Measurements from ENCODE around the gene ADSL. TPM values are rescaled to one million over a fixed set of nuclear protein-coding genes. Genes with fewer than 3 reads are reported as not detected.

Gene ADSL
- total and polyA plus RNA-seq, 2 of the 8 experiments (the other 6 are each of a cell fraction or from before 2014, with no cell fraction given) = 197 to 218 TPM

DNA sequence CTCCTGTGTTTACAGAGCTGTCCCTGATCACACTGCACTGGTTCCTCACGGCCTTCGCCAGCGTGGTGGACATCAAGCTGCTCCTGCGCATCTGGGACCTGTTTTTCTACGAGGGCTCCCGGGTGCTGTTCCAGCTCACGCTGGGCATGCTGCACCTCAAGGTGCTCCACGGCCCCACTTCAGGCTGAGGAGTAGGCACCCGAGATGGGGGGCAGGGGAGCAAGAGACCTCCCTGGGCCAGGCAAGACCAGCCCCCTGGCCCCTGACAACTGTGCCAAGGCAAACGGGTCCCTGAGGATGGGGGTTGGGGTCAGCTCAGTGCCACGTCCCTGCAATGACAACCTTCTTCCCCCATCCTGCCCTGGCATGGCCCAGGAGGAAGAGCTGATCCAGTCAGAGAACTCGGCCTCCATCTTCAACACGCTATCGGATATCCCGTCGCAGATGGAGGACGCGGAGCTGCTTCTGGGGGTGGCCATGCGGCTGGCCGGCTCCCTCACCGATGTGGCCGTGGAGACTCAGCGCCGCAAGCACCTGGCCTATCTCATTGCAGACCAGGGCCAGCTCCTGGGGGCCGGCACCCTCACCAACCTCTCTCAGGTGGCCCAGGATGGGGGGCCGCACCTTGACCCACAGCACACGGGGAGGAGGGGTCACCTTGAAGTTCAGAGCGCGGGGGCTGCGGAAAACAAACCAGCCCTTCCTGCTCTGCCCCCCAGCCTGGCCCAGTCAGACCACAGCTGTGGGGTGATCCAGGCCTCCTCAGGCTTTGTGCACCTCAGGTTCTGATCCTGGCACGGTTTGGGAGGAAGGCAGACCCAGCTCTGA lies 60.0 kb downstream of the ADSL start:
- no peak overlapping the region for H3K4me3 ChIP-seq (ENCODE audit: extremely low read depth in 1 of 4, insufficient read depth in 2 of 4, low read depth in 3 of 4, low read length in 4 of 4)
- no peak overlapping the region for H4K8ac ChIP-seq (ENCODE audit: extremely low read depth, insufficient read depth, low read length)
- no peaks in the 10 kb centered on the region for H3K27me3 ChIP-seq (replicated peaks in 1 of 4; ENCODE audit: control insufficient read depth in 3 of 4, extremely low read depth in 1 of 4, insufficient read depth in 3 of 4, low read length in 3 of 4)
- no peaks in the 10 kb centered on the region for H3K9me3 ChIP-seq (ENCODE audit: insufficient read depth in 2 of 2, low read depth in 1 of 2, low read length in 1 of 2)
- H3K9ac ChIP-seq (replicated peaks in 1 of 4; ENCODE audit: extremely low read depth in 1 of 4, low read depth in 3 of 4, low read length in 3 of 4) = no peak overlapping the region
- H3K23me2 ChIP-seq (ENCODE audit: low read depth, low read length) = no peaks in the 10 kb centered on the region
- peaks cover 6 to 47% (median 27%) of the 10 kb centered on the region in 4 experiments; a peak in 7 of 8 replicates for H3K36me3 ChIP-seq (ENCODE audit: control insufficient read depth in 2 of 4, insufficient read depth in 4 of 4, low read length in 3 of 4)
- no peak overlapping the region for H2BK12ac ChIP-seq (ENCODE audit: low read depth, low read length)
- ChIA-PET POLR2A (ENCODE audit: partially characterized antibody) (interaction anchor here (1.5 to 1.7 kb wide), 4 partner anchors 9 to 40 kb away, joined by 3 to 7 read pairs (median 4); no protein-coding TSS in a partner anchor), CTCF (ENCODE audit: partially characterized antibody) (interaction anchor here (0.7 to 1.7 kb wide), 5 partner anchors 9 to 695 kb away, joined by 3 to 4 read pairs (median 3); no protein-coding TSS in a partner anchor)
- no peak overlapping the region for H3K14ac ChIP-seq (ENCODE audit: insufficient read length)
- DNase-seq (ENCODE audit: low read depth in 1 of 2, low spot score in 2 of 2) = no peak
- H3K27ac ChIP-seq (ENCODE audit: low read depth, low read length) = no peak overlapping the region
- H3K18ac ChIP-seq (ENCODE audit: extremely low read depth, low read length) = no peak overlapping the region
- no peak overlapping the region for H2BK20ac ChIP-seq (ENCODE audit: low read length)
- no peak for FAIRE-seq
- H2AFZ ChIP-seq (ENCODE audit: low read length) = no peak overlapping the region
- H2BK120ac ChIP-seq (replicated peaks; ENCODE audit: low read depth, low read length) = no peak overlapping the region
- no peak overlapping the region for H2BK15ac ChIP-seq (ENCODE audit: low read length)
- H2BK5ac ChIP-seq (ENCODE audit: low read depth, low read length) = no peak overlapping the region
- H4K20me1 ChIP-seq (replicated peaks in 1 of 2; ENCODE audit: control insufficient read depth in 1 of 2, insufficient read depth in 2 of 2, low read length in 2 of 2) = peaks cover 1 to 3% of the 10 kb centered on the region in 2 experiments
- H4K91ac ChIP-seq (replicated peaks; ENCODE audit: insufficient read length, low read length) = no peak overlapping the region
- H3K56ac ChIP-seq (replicated peaks; ENCODE audit: insufficient read length, low read depth, low read length) = no peak overlapping the region
- no peak overlapping the region for H3K4ac ChIP-seq (replicated peaks; ENCODE audit: insufficient read length, low read depth, low read length)
- H4K5ac ChIP-seq (ENCODE audit: insufficient read length, low read depth, low read length) = no peak overlapping the region
- 94% methylated on average over 31 of the region's 31 CpGs; no CpG with 5 or more reads in 1 of the 2 experiments for WGBS, 2 experiments (ENCODE audit: extremely low coverage in 1 of 2, insufficient coverage in 1 of 2, insufficient read length in 1 of 2, insufficient replicate concordance in 2 of 2, low coverage in 1 of 2, low lambda C conversion rate in 2 of 2, missing lambda C conversion rate in 1 of 2)
- no peaks in the 10 kb centered on the region; the same call in 1 of the 2 replicates for H3K79me1 ChIP-seq (ENCODE audit: low read depth, low read length)
- no peak overlapping the region for H3K23ac ChIP-seq (ENCODE audit: insufficient read length)
- H3K79me2 ChIP-seq (ENCODE audit: control insufficient read depth in 1 of 2, insufficient read depth in 2 of 2, low read length in 2 of 2) = no peaks in the 10 kb centered on the region
- no peak for TF ChIP-seq RFX5 (IDR thresholded peaks at IDR 0.05; ENCODE audit: borderline replicate concordance, low read depth, low read length)
- TF ChIP-seq HDAC6 (IDR thresholded peaks at IDR 0.05; ENCODE audit: low read depth, low read length) = no peak
- no peak for TF ChIP-seq EP300 (IDR thresholded peaks at IDR 0.05; ENCODE audit: borderline replicate concordance in 1 of 2, low read depth in 2 of 2, low read length in 2 of 2)
- TF ChIP-seq, protein P1, sequence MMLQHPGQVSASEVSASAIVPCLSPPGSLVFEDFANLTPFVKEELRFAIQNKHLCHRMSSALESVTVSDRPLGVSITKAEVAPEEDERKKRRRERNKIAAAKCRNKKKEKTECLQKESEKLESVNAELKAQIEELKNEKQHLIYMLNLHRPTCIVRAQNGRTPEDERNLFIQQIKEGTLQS (IDR thresholded peaks at IDR 0.05; ENCODE audit: insufficient read depth, low read depth, low read length) = no peak
- TF ChIP-seq SRF (IDR thresholded peaks at IDR 0.05; ENCODE audit: low read depth, low read length) = no peak
- no peak for TF ChIP-seq RBBP5 (IDR thresholded peaks at IDR 0.05; ENCODE audit: borderline replicate concordance, low read depth, low read length)
- no peaks in the 10 kb centered on the region for H3K4me1 ChIP-seq (replicated peaks in 1 of 4; ENCODE audit: control insufficient read depth in 3 of 4, insufficient read depth in 4 of 4, low read length in 3 of 4)
- H3K4me2 ChIP-seq (ENCODE audit: insufficient read depth in 1 of 2, low read depth in 2 of 2, low read length in 2 of 2) = no peak overlapping the region
- no peak overlapping the region for H2AK5ac ChIP-seq (ENCODE audit: low read depth, low read length)

Data from H1 (cell line).